ENCODE results near the gene GALNT13. TPM values are rescaled to one million over a fixed set of nuclear protein-coding genes. Genes with fewer than 3 reads are reported as not detected.

GALNT13 gene
- total and polyA plus RNA-seq, 2 of the 13 experiments (the other 11 are each of a cell fraction or from before 2014, with no cell fraction given) = 1.3 to 5.0 TPM

DNA sequence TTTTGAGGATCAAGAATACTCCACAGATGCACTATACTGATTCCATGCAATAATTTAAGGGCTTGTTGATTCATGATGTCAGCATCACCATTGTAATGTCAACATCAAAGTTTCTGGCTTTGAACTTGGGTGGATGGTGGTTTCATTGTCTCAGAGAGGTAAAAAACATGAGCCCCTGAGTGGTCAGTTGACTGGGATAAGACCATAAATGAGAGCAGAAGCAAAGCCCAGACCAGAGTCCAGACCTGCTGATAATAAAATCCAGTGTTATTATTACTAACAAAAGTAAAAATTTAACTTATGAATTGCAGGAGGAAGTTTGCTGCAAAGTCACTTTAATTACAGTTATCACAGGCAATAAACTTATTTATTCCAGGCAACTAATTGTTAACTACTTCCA, 358.2 kb downstream of the GALNT13 start:
- no peaks in the 10 kb centered on the region for H3K4me1 ChIP-seq (ENCODE audit: insufficient read depth, low read length)
- in situ Hi-C loops (cut with HindIII; ENCODE audit: extremely low pct_ligation_motif_present, low pct_unique_long_range_greater_than_20kb) (no loop called here), intact Hi-C loops (cut with micrococcal nuclease; ENCODE audit: unreplicated experiment) (no loop called here)
- ATAC-seq = no peak
- no peak overlapping the region for H3K27ac ChIP-seq (ENCODE audit: extremely low read length, insufficient read depth, low read length)
- H3K79me2 ChIP-seq (ENCODE audit: insufficient read depth, low read length) = no peaks in the 10 kb centered on the region
- no peaks in the 10 kb centered on the region; a peak in 1 of 5 replicates for H3K27me3 ChIP-seq (ENCODE audit: control insufficient read depth in 1 of 2, insufficient read depth in 2 of 2, low read length in 2 of 2)
- FAIRE-seq = no peak
- TF ChIP-seq SRSF9 (IDR thresholded peaks at IDR 0.05; ENCODE audit: borderline replicate concordance, insufficient read depth, low read depth, low read length, poor library complexity, severe bottlenecking) = no peak
- TF ChIP-seq ATRX (CRISPR knock-in tag; IDR thresholded peaks at IDR 0.05; ENCODE audit: borderline replicate concordance) = no peak
- TF ChIP-seq, protein P1, sequence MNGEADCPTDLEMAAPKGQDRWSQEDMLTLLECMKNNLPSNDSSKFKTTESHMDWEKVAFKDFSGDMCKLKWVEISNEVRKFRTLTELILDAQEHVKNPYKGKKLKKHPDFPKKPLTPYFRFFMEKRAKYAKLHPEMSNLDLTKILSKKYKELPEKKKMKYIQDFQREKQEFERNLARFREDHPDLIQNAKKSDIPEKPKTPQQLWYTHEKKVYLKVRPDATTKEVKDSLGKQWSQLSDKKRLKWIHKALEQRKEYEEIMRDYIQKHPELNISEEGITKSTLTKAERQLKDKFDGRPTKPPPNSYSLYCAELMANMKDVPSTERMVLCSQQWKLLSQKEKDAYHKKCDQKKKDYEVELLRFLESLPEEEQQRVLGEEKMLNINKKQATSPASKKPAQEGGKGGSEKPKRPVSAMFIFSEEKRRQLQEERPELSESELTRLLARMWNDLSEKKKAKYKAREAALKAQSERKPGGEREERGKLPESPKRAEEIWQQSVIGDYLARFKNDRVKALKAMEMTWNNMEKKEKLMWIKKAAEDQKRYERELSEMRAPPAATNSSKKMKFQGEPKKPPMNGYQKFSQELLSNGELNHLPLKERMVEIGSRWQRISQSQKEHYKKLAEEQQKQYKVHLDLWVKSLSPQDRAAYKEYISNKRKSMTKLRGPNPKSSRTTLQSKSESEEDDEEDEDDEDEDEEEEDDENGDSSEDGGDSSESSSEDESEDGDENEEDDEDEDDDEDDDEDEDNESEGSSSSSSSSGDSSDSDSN (CRISPR knock-in tag; IDR thresholded peaks at IDR 0.05) = no peak
- TF ChIP-seq PHF8 (CRISPR knock-in tag; IDR thresholded peaks at IDR 0.05) = no peak
- TF ChIP-seq RFXANK (CRISPR knock-in tag; IDR thresholded peaks at IDR 0.05) = no peak
- TF ChIP-seq ZNF883 (CRISPR knock-in tag; IDR thresholded peaks at IDR 0.05; ENCODE audit: not compliant biosample characterization) = no peak
- no peak for TF ChIP-seq JUND (CRISPR knock-in tag; IDR thresholded peaks at IDR 0.05)
- TF ChIP-seq ZNF670 (CRISPR knock-in tag; IDR thresholded peaks at IDR 0.05; ENCODE audit: borderline replicate concordance) = no peak
- TF ChIP-seq HES4 (CRISPR knock-in tag; IDR thresholded peaks at IDR 0.05; ENCODE audit: borderline replicate concordance) = no peak
- TF ChIP-seq, protein P2, sequence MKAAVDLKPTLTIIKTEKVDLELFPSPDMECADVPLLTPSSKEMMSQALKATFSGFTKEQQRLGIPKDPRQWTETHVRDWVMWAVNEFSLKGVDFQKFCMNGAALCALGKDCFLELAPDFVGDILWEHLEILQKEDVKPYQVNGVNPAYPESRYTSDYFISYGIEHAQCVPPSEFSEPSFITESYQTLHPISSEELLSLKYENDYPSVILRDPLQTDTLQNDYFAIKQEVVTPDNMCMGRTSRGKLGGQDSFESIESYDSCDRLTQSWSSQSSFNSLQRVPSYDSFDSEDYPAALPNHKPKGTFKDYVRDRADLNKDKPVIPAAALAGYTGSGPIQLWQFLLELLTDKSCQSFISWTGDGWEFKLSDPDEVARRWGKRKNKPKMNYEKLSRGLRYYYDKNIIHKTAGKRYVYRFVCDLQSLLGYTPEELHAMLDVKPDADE (CRISPR knock-in tag; IDR thresholded peaks at IDR 0.05) = no peak
- no peak for TF ChIP-seq FOXP1 (IDR thresholded peaks at IDR 0.05)
- TF ChIP-seq FOXP1 (CRISPR knock-in tag; IDR thresholded peaks at IDR 0.05) = no peak
- no peak for TF ChIP-seq ZFY (CRISPR knock-in tag; IDR thresholded peaks at IDR 0.05)
- TF ChIP-seq, protein P3, sequence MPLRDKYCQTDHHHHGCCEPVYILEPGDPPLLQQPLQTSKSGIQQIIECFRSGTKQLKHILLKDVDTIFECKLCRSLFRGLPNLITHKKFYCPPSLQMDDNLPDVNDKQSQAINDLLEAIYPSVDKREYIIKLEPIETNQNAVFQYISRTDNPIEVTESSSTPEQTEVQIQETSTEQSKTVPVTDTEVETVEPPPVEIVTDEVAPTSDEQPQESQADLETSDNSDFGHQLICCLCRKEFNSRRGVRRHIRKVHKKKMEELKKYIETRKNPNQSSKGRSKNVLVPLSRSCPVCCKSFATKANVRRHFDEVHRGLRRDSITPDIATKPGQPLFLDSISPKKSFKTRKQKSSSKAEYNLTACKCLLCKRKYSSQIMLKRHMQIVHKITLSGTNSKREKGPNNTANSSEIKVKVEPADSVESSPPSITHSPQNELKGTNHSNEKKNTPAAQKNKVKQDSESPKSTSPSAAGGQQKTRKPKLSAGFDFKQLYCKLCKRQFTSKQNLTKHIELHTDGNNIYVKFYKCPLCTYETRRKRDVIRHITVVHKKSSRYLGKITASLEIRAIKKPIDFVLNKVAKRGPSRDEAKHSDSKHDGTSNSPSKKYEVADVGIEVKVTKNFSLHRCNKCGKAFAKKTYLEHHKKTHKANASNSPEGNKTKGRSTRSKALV (CRISPR knock-in tag; IDR thresholded peaks at IDR 0.05) = no peak
- no peak for TF ChIP-seq SIN3A (IDR thresholded peaks at IDR 0.05; ENCODE audit: borderline replicate concordance, low read depth, low read length)
- no peak for TF ChIP-seq ZNF12 (CRISPR knock-in tag; IDR thresholded peaks at IDR 0.05)
- no peak for TF ChIP-seq ZNF572 (CRISPR knock-in tag; IDR thresholded peaks at IDR 0.05)
- no peaks in the 10 kb centered on the region for H3K36me3 ChIP-seq (replicated peaks in 1 of 2; ENCODE audit: control insufficient read depth in 1 of 2, insufficient read depth in 2 of 2, low read length in 2 of 2)
- H2AFZ ChIP-seq (ENCODE audit: low read length) = no peak overlapping the region
- ChIA-PET CTCF (ENCODE audit: low intra/inter-chr PET ratio, low total read pairs) (no interaction called here), POLR2A (no interaction called here)
- no TSS peak for BruUV-seq (replicated peaks)
- no peak for DNase-seq (ENCODE audit: low spot score)
- H3K9me3 ChIP-seq (ENCODE audit: low read length) = no peaks in the 10 kb centered on the region
- no peaks in the 10 kb centered on the region for H4K20me1 ChIP-seq (ENCODE audit: insufficient read depth, low read length)
- H3K9ac ChIP-seq (ENCODE audit: insufficient read depth, low read depth, low read length) = no peak overlapping the region
- H3K4me3 ChIP-seq (replicated peaks in 1 of 3; ENCODE audit: insufficient read depth in 1 of 3, low read depth in 2 of 3, low read length in 3 of 3) = no peak overlapping the region
- H3K4me2 ChIP-seq (ENCODE audit: low read depth, low read length) = no peak overlapping the region
